ENCODE measurements around the gene ADCY3.

ADCY3 gene

GRCh38 chr2:24926602-24927252, 6.7 kb upstream of the ADCY3 start:
- in situ Hi-C loops (cut with MboI; ENCODE audit: low sequenced_read_pairs): no loop called here

DNA sequence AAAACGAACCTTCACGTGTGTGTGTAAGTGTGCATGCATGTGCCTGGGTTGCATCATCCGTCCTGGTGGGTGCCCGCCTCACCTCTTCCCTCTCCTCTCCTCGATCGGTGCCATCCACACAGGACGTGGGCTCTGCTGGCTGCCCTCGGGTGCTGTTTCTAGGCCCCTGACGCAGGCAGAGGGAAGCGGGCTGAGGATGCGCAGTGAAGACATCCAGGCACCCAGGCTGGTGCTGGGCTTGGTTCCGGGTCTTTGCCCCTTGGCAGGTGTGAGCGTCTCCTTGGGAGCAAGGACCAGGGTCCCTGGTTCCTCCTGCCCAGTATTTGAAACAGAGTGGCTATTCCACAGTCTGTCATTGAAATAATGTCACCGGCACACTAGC, 6.2 kb upstream of the ADCY3 start:
- in situ Hi-C loops (cut with MboI; ENCODE audit: low sequenced_read_pairs): no loop called here

- in situ Hi-C loops (cut with MboI; ENCODE audit: low sequenced_read_pairs): no loop called here
Measured at GRCh38 chr2:24925815-24926214, 5.8 kb upstream of the ADCY3 start.

- in situ Hi-C loops (cut with MboI; ENCODE audit: low sequenced_read_pairs): no loop called here
Measured at GRCh38 chr2:24924732-24925131, 4.7 kb upstream of the ADCY3 start.

- in situ Hi-C loops (cut with MboI; ENCODE audit: low sequenced_read_pairs): no loop called here
Measured at GRCh38 chr2:24924266-24924665, 4.2 kb upstream of the ADCY3 start.

DNA sequence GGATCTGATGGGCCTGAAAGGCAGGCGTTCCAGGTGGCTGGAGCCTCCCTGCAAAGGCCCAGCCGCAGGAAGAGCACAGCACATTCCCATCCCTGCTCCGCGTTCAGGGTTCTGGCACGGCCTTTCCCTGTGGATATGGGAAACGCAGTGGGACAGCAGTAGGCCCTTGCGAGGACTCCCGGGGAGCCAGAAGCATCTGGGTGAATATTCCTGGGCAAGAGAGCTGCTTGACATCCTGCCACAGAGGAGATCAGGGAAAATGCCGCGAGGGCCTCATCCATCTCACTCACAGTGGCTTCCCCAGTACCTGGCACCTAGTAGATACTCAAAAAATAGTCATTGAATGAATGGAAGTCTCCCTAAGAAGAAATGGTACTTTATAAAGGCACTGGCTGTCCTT, 3.1 kb upstream of the ADCY3 start:
- in situ Hi-C loops (cut with MboI; ENCODE audit: low sequenced_read_pairs): no loop called here

DNA sequence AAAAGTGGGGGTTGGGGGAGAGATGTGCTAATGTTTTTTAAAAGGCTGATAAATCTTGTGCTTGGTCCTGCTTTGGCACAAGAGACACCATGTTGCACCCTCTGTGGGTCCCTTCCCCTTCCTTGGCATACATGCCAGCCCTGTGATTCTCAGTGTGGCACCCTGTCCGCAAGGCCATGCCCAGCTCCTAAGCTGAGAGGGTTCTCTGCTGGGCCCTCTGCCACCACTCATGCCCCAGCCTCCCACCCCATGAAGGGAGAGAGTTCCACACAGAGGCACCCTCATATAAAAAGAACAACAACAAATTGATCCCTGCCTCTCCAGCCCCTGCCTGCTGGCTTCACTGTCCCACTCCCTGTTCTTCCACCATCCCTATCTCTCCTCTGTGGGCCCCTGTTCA, 2.5 kb upstream of the ADCY3 start:
- in situ Hi-C loops (cut with MboI; ENCODE audit: low sequenced_read_pairs): no loop called here

DNA sequence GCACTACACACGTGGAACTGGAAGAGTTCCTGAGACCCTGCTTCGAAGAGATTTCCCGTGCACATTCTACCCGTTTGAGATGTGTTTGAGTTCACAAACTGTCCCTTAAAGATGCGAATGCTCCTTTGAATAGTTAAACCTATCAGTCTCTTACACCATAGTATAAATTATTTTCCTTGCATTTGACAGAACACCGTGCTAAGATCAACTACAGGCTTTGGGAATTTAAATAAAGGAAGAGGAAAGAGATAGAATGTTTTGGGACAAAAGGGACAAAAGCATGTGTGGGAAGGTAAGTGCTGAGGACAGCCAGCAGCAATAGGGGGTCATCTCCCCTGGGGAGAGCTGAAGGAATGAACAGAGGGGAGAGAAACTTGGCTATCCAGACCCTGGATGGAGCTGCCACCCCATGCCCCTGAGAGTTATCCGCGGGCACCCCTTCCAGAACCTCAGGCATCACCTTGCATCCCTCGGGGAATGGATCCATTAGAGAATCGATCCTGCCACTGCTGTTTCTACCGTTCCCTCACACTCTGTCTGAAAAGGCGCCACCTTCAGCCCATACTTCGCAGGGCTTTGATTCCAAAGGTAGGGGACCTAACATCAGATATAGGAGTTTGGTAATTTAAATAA, 888 bp upstream of the ADCY3 start:
- in situ Hi-C loops (cut with MboI; ENCODE audit: low sequenced_read_pairs): no loop called here

DNA sequence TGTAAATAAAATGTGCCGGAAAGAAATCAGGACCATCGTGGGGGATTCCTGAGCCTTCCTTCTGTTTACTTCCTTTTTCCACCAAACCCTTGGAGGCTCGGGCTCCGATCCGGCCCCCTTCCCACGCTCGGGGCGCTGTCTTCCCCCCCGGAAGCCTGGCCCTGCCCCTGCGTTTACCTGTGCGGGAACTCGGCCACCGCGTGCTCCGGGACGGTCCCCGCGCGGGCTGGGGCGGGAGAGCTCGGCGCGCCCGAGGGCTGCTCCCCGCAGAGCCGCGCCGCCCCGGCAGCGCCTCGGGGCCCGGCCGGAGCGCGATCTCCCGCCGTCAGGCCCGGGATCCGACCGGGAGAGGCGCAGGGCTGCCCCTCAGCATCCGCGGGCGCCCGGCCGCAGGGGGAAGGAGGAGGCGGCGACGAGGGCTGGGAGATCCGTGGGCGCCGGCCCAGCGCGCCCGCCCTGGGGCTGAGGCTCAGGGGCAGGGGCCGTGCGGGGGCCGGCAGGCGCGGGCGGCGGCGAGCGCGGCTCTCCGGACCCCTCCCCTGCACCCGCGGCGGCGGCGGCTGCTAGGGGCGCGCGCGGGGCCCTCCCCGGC, 435 bp downstream of the ADCY3 start:
- in situ Hi-C loops (cut with MboI; ENCODE audit: low sequenced_read_pairs): no loop called here

- in situ Hi-C loops (cut with MboI; ENCODE audit: low sequenced_read_pairs): no loop called here
Measured at GRCh38 chr2:24919037-24919505, 966 bp downstream of the ADCY3 start.

- in situ Hi-C loops (cut with MboI; ENCODE audit: low sequenced_read_pairs): no loop called here
Measured at GRCh38 chr2:24918326-24919036, 1.6 kb downstream of the ADCY3 start.

GRCh38 chr2:24917731-24918325, 2.2 kb downstream of the ADCY3 start:
- in situ Hi-C loops (cut with MboI; ENCODE audit: low sequenced_read_pairs): no loop called here

DNA sequence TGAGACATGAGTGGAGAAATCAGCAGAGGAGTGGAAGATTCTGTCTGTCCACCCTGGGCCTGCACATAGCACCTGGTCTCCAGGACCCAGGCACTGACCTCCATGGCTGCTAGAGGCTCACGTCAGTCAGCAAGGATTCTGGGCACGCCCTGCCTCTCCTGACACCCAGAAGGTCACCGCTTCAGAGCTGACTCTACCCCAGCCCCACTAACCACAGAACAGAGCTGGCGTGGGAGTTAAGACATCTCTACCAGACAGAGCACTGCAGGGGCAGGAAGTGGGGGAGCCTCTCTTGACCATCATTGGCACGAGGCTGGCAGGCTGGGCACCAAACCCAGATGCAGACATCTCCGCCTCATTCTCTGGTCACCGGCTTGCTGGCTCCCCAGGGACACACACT, 3.0 kb downstream of the ADCY3 start:
- in situ Hi-C loops (cut with MboI; ENCODE audit: low sequenced_read_pairs): no loop called here

- in situ Hi-C loops (cut with MboI; ENCODE audit: low sequenced_read_pairs): no loop called here
Measured at GRCh38 chr2:24915796-24916195, 4.2 kb downstream of the ADCY3 start.

DNA sequence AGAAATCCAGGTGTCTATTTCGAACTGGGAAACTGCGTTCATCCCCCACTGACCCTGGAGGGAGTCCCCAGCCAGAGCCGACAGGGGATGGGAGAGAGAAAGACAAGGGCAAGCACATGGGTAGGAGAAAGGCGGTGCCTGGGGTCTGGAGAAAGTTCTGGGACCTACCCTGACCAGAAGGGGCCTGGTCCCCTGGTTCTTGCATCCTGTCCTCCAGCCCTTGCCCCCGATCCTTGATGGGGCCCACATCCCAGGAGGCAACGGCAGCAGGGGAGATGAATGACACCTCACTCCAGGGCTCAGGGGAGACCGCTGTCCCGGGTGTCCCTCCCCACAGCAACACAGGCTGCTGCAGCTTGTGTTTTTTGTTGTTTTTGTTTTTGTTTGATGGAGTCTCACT, 4.9 kb downstream of the ADCY3 start:
- in situ Hi-C loops (cut with MboI; ENCODE audit: low sequenced_read_pairs): no loop called here

- in situ Hi-C loops (cut with MboI; ENCODE audit: low sequenced_read_pairs): no loop called here
Measured at GRCh38 chr2:24914713-24915112, 5.3 kb downstream of the ADCY3 start.

DNA sequence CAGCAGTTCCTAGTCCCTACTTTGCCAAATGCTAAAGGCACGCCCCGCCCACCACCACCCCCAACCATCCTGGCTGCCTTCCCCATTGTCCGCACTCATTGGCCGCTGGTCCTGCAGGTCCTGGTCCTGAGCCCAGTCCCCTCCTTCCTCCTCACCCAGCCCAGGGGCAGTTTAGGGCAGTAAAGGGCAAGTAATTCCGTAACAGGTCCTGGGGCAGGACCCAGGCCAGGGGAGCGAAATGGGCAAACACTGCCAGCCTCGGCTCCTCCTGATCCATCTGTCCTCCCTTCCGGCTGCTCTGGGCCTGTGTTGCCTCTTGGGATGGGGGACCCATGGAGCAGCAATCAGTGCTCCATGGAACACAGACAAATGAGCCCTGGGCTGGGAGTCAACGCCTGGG, 6.1 kb downstream of the ADCY3 start:
- in situ Hi-C loops (cut with MboI; ENCODE audit: low sequenced_read_pairs): no loop called here

GRCh38 chr2:24912986-24913385, 7.1 kb downstream of the ADCY3 start:
- in situ Hi-C loops (cut with MboI; ENCODE audit: low sequenced_read_pairs): no loop called here

DNA sequence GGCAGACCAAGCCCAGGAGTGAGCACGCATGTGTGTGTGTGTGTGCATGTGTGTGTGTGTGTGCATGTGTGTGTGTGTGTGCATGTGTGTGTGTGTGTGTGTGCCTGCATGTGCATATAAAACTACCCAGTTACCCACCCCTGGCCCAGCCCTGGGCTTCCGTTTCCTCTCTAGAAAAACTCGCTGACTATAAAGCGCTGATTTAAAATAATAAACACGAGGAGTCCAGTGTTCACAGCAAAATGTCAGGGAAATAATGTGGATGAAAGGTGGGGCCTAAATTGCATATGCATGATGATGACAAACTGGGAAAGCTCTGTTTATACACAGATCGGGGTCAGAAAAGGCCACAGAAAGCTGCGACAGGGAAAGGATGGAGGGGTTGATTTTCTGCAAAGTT, 7.5 kb downstream of the ADCY3 start:
- in situ Hi-C loops (cut with MboI; ENCODE audit: low sequenced_read_pairs): no loop called here

DNA sequence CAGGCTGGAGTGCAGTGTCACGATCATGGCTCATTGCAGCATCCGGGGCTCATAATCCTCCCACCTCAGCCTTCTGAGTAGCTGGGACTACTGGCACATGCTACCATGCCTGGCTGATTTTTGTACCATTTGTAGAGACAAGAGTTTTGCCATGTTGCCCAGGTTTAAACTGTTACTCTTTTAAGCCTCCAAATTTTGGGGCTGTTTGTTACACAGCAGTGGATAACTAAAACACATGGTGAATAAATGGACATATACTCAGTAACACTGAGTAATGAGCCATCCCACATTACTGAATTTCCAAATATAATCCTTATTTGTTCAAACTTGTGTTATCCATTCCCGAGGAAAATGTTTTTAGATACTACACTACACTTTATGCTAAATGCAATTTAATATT, 9.8 kb downstream of the ADCY3 start:
- in situ Hi-C loops (cut with MboI; ENCODE audit: low sequenced_read_pairs): no loop called here

GRCh38 chr2:24909555-24910177, 10.4 kb downstream of the ADCY3 start:
- in situ Hi-C loops (cut with MboI; ENCODE audit: low sequenced_read_pairs): no loop called here
